ENCODE measurements around the gene PTPA. TPM values are rescaled to one million over a fixed set of nuclear protein-coding genes. Genes with fewer than 3 reads are reported as not detected.

Gene PTPA
- total and polyA plus RNA-seq, 10 of the 15 experiments (the other 5 are each of a cell fraction or from before 2014, with no cell fraction given) = 1.6 to 111 (median 55.1) TPM

GRCh38 chr9:129178568-129179382 lies 67.6 kb downstream of the PTPA start:
- no peaks in the 10 kb centered on the region for H3K36me3 ChIP-seq (ENCODE audit: control insufficient read depth in 2 of 2, insufficient read depth in 2 of 2, low read length in 1 of 2)
- peaks cover 18% of the 10 kb centered on the region for H3K4me1 ChIP-seq (ENCODE audit: control insufficient read depth, insufficient read depth, low read length)
- 29% methylated on average over 33 of the region's 45 CpGs for WGBS (ENCODE audit: insufficient coverage, insufficient replicate concordance, low lambda C conversion rate, missing lambda C conversion rate)
- ChIA-PET SMC1A (ENCODE audit: uncharacterized antibody, unreplicated experiment) (interaction anchor here (1.4 to 9.1 kb wide), 3 partner anchors 12 to 447 kb away, joined by 4 to 116 read pairs (median 10); partner anchors contain the start of gene NTMT1), RAD21 (ENCODE audit: unreplicated experiment) (interaction anchor here (0.6 to 10.4 kb wide), 10 partner anchors 13 to 840 kb away, joined by 3 to 197 read pairs (median 5); partner anchors contain the start of gene NTMT1), CTCF (interaction anchor here (0.6 to 2.2 kb wide), 10 partner anchors 29 to 446 kb away, joined by 3 to 10 read pairs (median 5); no protein-coding TSS in a partner anchor), POLR2A (interaction anchor here (0.9 to 1.3 kb wide), 7 partner anchors 9 to 446 kb away, joined by 3 to 4 read pairs (median 3); no protein-coding TSS in a partner anchor)
- intact Hi-C loops (cut with micrococcal nuclease; ENCODE audit: unreplicated experiment) = loop anchor here (10.0 kb wide), 2 partner anchors 316 to 436 kb away; no protein-coding TSS in a partner anchor
- peak overlapping the region; percentile 98 for H3K4me2 ChIP-seq (ENCODE audit: control insufficient read depth, insufficient read depth)
- peak overlapping the region; percentile 68; the same call in 1 of the 2 replicates for H3K4me3 ChIP-seq
- no peak overlapping the region for H3K9ac ChIP-seq (ENCODE audit: control insufficient read depth, insufficient read depth, low read length)
- no peak for TF ChIP-seq E2F8 (IDR thresholded peaks at IDR 0.05; ENCODE audit: low read depth, partially characterized antibody)
- TF ChIP-seq, protein P1, sequence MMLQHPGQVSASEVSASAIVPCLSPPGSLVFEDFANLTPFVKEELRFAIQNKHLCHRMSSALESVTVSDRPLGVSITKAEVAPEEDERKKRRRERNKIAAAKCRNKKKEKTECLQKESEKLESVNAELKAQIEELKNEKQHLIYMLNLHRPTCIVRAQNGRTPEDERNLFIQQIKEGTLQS (IDR thresholded peaks at IDR 0.05; ENCODE audit: borderline replicate concordance, extremely low read depth, low read depth, low read length) = no peak
- no peak for TF ChIP-seq MXI1 (IDR thresholded peaks at IDR 0.05; ENCODE audit: low read depth, low read length)
- TF ChIP-seq PML (IDR thresholded peaks at IDR 0.05; ENCODE audit: low read length) = no peak
- no peak for TF ChIP-seq IRF4 (IDR thresholded peaks at IDR 0.05; ENCODE audit: low read depth, low read length)
- TF ChIP-seq IKZF2 (IDR thresholded peaks at IDR 0.05) = no peak
- TF ChIP-seq, protein P2, sequence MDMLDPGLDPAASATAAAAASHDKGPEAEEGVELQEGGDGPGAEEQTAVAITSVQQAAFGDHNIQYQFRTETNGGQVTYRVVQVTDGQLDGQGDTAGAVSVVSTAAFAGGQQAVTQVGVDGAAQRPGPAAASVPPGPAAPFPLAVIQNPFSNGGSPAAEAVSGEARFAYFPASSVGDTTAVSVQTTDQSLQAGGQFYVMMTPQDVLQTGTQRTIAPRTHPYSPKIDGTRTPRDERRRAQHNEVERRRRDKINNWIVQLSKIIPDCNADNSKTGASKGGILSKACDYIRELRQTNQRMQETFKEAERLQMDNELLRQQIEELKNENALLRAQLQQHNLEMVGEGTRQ (IDR thresholded peaks at IDR 0.05; ENCODE audit: borderline replicate concordance, low read depth, low read length) = no peak
- TF ChIP-seq RUNX3 (IDR thresholded peaks at IDR 0.05; ENCODE audit: low read length) = no peak
- TF ChIP-seq, protein P3, sequence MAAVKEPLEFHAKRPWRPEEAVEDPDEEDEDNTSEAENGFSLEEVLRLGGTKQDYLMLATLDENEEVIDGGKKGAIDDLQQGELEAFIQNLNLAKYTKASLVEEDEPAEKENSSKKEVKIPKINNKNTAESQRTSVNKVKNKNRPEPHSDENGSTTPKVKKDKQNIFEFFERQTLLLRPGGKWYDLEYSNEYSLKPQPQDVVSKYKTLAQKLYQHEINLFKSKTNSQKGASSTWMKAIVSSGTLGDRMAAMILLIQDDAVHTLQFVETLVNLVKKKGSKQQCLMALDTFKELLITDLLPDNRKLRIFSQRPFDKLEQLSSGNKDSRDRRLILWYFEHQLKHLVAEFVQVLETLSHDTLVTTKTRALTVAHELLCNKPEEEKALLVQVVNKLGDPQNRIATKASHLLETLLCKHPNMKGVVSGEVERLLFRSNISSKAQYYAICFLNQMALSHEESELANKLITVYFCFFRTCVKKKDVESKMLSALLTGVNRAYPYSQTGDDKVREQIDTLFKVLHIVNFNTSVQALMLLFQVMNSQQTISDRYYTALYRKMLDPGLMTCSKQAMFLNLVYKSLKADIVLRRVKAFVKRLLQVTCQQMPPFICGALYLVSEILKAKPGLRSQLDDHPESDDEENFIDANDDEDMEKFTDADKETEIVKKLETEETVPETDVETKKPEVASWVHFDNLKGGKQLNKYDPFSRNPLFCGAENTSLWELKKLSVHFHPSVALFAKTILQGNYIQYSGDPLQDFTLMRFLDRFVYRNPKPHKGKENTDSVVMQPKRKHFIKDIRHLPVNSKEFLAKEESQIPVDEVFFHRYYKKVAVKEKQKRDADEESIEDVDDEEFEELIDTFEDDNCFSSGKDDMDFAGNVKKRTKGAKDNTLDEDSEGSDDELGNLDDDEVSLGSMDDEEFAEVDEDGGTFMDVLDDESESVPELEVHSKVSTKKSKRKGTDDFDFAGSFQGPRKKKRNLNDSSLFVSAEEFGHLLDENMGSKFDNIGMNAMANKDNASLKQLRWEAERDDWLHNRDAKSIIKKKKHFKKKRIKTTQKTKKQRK (IDR thresholded peaks at IDR 0.05; ENCODE audit: low read depth, low read length) = no peak
- no peaks in the 10 kb centered on the region; a peak in 1 of 4 replicates for H3K27me3 ChIP-seq (replicated peaks in 1 of 2; ENCODE audit: control insufficient read depth in 2 of 2, insufficient read depth in 2 of 2, low read length in 1 of 2)
- DNase-seq (ENCODE audit: low read depth, low spot score) (no peak), ATAC-seq (no peak), FAIRE-seq (no peak)
- H3K9me3 ChIP-seq (replicated peaks; ENCODE audit: control insufficient read depth, insufficient read depth, low read length) = no peaks in the 10 kb centered on the region
- H3K79me2 ChIP-seq (ENCODE audit: control insufficient read depth, insufficient read depth, low read length) = no peaks in the 10 kb centered on the region
- H4K20me1 ChIP-seq (ENCODE audit: control insufficient read depth, insufficient read depth) = no peaks in the 10 kb centered on the region
- BruUV-seq (replicated peaks) = no TSS peak
- H3K27ac ChIP-seq (ENCODE audit: control insufficient read depth, insufficient read depth) = no peak overlapping the region
- no peak overlapping the region for H2AFZ ChIP-seq (ENCODE audit: control insufficient read depth, low read depth, low read length)
- in situ Hi-C loops (cut with MboI) = no loop called here
